Uterus (tissue), 4 donors: ENCODE measurements around the gene GPRC5C. TPM values are rescaled to one million over a fixed set of nuclear protein-coding genes. Genes with fewer than 3 reads are reported as not detected.

ENCODE experiments used
- DNase-seq, 2 donors: peaks; one replicate each; pipeline ENCODE4 v3.0.0-alpha.2; 2019 to 2020
- H3K27ac ChIP-seq, 2 donors: fragments of 200-600 bp; sonication (generic); 1 replicate in 1 of 2; 2 replicates in 1 of 2; pipeline ENCODE4 v1.5.1; 2016 to 2018
- H3K27me3 ChIP-seq, 2 donors: fragments of 200-600 bp; sonication (generic); one replicate each; pipeline ENCODE4 v1.5.1; 2018 to 2019; ENCODE audit warnings: control low read depth in 1 of 2
- H3K36me3 ChIP-seq, 2 donors: fragments of 200-600 bp; sonication (generic); one replicate each; pipeline ENCODE4 v1.5.1; 2019; ENCODE audit warnings: control low read depth in 1 of 2
- H3K4me1 ChIP-seq, 2 donors: fragments of 200-600 bp; sonication (generic); one replicate each; pipeline ENCODE4 v1.5.1; 2018 to 2019; ENCODE audit warnings: control low read depth in 1 of 2
- H3K4me3 ChIP-seq, 2 donors: fragments of 200-600 bp; sonication (generic); 1 replicate in 1 of 2; 2 replicates in 1 of 2; pipeline ENCODE4 v1.5.1; 2018 to 2019; ENCODE audit warnings: mild to moderate bottlenecking in 1 of 2
- H3K9me3 ChIP-seq, 2 donors: fragments of 200-600 bp; sonication (generic); one replicate each; pipeline ENCODE4 v1.5.1; 2019; ENCODE audit warnings: control low read depth in 1 of 2
- POLR2A ChIP-seq, 2 donors: fragments of 450-650 bp; IDR thresholded peaks; one replicate each; pipeline ENCODE4 v1.6.1; 2016; ENCODE audit warnings: antibody characterized with exemption in 2 of 2, mild to moderate bottlenecking in 1 of 2, moderate library complexity in 1 of 2
- intact Hi-C: fragments of 100-400 bp; cut with DNase I; formaldehyde crosslinking; loops from one replicate; pipeline ENCODE4 v1.15.1; 2023; ENCODE audit warnings: low total_unique reads
- total RNA-seq, 4 donors: library from RNA; depleted of rRNA in 3 of 4; stranded (reverse); fragments of >200 nt in 3 of 4; gene quantifications; one replicate each; pipeline versions ENCODE4 v1.1.0 to v1.2.4, GENCODE V29; 2014 to 2023
- TF ChIP-seq, protein P1 (sequence below), 4 experiments: fragments of 200-600 bp in 2 of 4; fragments of 450-650 bp in 2 of 4; sonication (generic) in 2 of 4; IDR thresholded peaks; one replicate each; pipeline ENCODE4 v1.5.1; 2016 to 2019; ENCODE audit warnings: antibody characterized with exemption in 4 of 4, mild to moderate bottlenecking in 2 of 4, moderate library complexity in 1 of 4
- donor health status: DM: yes; HTN: yes; CAD: no.

The GPRC5C gene
- total RNA-seq, 4 donors from 2014 or later, result 2.8 to 56.8 (median 27.6) TPM

GRCh38 chr17:74439691-74440567 lies 8.0 kb downstream of the GPRC5C start:
- no peaks in the 10 kb centered on the region for H3K36me3 ChIP-seq
- no peak for DNase-seq
- no peak overlapping the region for H3K4me3 ChIP-seq
- no peak for TF ChIP-seq POLR2A (IDR thresholded peaks at IDR 0.05)
- TF ChIP-seq, protein P1, sequence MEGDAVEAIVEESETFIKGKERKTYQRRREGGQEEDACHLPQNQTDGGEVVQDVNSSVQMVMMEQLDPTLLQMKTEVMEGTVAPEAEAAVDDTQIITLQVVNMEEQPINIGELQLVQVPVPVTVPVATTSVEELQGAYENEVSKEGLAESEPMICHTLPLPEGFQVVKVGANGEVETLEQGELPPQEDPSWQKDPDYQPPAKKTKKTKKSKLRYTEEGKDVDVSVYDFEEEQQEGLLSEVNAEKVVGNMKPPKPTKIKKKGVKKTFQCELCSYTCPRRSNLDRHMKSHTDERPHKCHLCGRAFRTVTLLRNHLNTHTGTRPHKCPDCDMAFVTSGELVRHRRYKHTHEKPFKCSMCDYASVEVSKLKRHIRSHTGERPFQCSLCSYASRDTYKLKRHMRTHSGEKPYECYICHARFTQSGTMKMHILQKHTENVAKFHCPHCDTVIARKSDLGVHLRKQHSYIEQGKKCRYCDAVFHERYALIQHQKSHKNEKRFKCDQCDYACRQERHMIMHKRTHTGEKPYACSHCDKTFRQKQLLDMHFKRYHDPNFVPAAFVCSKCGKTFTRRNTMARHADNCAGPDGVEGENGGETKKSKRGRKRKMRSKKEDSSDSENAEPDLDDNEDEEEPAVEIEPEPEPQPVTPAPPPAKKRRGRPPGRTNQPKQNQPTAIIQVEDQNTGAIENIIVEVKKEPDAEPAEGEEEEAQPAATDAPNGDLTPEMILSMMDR (IDR thresholded peaks at IDR 0.05), result no peak
- no peaks in the 10 kb centered on the region for H3K27me3 ChIP-seq
- no peak overlapping the region for H3K27ac ChIP-seq
- peaks cover 0 to 8% of the 10 kb centered on the region in 2 donors for H3K4me1 ChIP-seq
- H3K9me3 ChIP-seq, result peaks cover 0 to 8% of the 10 kb centered on the region in 2 donors
- intact Hi-C loops, result no loop called here

- TF ChIP-seq POLR2A (IDR thresholded peaks at IDR 0.05), result no peak
- TF ChIP-seq, protein P1 (IDR thresholded peaks at IDR 0.05), result no peak
- DNase-seq, result no peak
- Histone ChIP-seq H3K9me3 (peaks cover 0 to 8% of the 10 kb centered on the region in 2 donors), H3K36me3 (no peaks in the 10 kb centered on the region), H3K4me3 (no peak overlapping the region), H3K27me3 (no peaks in the 10 kb centered on the region), H3K4me1 (peaks cover 0 to 8% of the 10 kb centered on the region in 2 donors), H3K27ac (no peak overlapping the region)
- intact Hi-C loops, result no loop called here
Observed at GRCh38 chr17:74441537-74441936, 9.6 kb downstream of the GPRC5C start.

DNA sequence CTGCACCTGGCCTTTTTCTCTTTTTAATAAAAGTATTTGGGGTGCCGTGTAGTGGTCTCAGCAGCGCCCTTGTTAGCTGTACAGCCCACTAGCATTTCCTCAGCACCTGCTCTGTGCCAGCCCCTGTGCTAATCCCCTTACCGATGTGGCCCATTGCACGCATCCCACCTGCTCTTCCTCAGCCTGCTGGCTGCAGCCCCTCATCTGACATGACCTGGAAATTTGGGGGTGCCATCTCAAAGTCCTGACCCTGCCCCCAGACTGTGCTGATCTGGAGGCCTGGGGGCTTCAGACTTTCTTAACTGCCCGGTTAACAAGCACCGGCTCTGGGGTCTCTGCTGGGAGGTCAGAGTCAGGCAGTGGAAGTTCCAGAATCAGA lies 10.4 kb downstream of the GPRC5C start:
- H3K9me3 ChIP-seq, result peaks cover 0 to 7% of the 10 kb centered on the region in 2 donors
- H3K4me1 ChIP-seq, result peaks cover 0 to 8% of the 10 kb centered on the region in 2 donors
- TF ChIP-seq, protein P1 (IDR thresholded peaks at IDR 0.05), result no peak
- no peak for TF ChIP-seq POLR2A (IDR thresholded peaks at IDR 0.05)
- no peak for DNase-seq
- no peaks in the 10 kb centered on the region for H3K27me3 ChIP-seq
- intact Hi-C loops, result no loop called here
- no peaks in the 10 kb centered on the region for H3K36me3 ChIP-seq
- no peak overlapping the region for H3K4me3 ChIP-seq
- H3K27ac ChIP-seq, result peak overlapping the region; percentile 49 to 76

DNA sequence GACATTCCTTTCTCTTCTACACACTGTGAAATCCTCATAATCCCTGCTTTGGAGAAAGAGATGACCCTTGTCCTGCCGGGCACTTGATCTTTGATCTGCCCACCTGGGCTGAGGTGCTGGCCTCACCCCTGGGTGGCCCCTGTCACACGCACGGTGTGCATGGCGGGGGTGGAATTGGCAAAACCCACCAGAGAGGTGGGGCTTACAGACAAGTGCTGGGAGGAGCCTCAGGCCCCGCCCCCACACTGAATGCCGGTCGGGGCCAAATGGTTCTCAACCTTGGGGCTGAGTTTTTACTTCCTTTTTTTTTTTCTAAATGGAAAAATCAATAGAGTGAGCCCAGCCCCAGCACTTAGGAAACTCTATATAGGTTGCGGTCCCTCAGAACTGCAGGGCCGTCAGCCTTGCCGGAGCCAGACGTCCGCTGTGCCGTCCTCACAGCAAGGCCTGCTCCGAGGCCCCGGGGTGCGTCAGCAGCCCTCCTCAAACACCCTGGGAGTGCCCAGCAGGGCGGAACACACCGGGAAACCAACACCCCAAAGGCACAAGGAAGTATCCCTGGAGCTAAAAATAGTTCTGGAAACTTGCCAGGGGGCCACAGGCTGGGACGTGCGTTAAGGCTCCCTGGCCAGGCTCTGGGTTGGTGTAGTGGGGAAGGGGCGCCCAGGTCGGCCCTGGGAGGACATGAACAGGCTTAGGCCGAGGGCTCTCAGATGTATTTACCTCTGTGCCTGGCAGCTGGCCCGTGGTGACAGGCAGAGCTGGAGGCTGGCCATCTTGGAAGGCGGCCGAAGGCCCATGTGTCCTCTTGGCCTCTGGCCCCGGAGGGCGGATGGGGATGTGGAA lies 11.0 kb downstream of the GPRC5C start:
- no peak for TF ChIP-seq POLR2A (IDR thresholded peaks at IDR 0.05)
- TF ChIP-seq, protein P1 (IDR thresholded peaks at IDR 0.05), result no peak
- no peaks in the 10 kb centered on the region for H3K36me3 ChIP-seq
- H3K9me3 ChIP-seq, result peaks cover 0 to under 1% of the 10 kb centered on the region in 2 donors
- no peaks in the 10 kb centered on the region for H3K27me3 ChIP-seq
- DNase-seq, result peak; percentile 80 to 82
- H3K27ac ChIP-seq, result peak overlapping the region; percentile 49 to 76
- intact Hi-C loops, result no loop called here
- H3K4me3 ChIP-seq, result no peak overlapping the region
- H3K4me1 ChIP-seq, result peaks cover 0 to 8% of the 10 kb centered on the region in 2 donors
